HEK293 (cell line): ENCODE measurements around the gene TLE2.

Source experiments
- KLF1 ChIP-seq: fragments of 450-650 bp; formaldehyde crosslinking; IDR thresholded peaks from 2 replicates; pipeline ENCODE4 v1.5.1; 2016; ENCODE audit warnings: missing biosample characterization, missing genetic modification characterization
- KLF16 ChIP-seq: fragments of 450-650 bp; formaldehyde crosslinking; IDR thresholded peaks from 2 replicates; pipeline ENCODE4 v1.5.1; 2017; ENCODE audit warnings: missing biosample characterization, missing genetic modification characterization
- KLF7 ChIP-seq: fragments of 450-650 bp; formaldehyde crosslinking; IDR thresholded peaks from 2 replicates; pipeline ENCODE4 v1.5.1; 2016; ENCODE audit warnings: missing biosample characterization, missing genetic modification characterization, borderline replicate concordance
- PRDM2 ChIP-seq: fragments of 450-650 bp; formaldehyde crosslinking; IDR thresholded peaks from 2 replicates; pipeline ENCODE4 v1.5.1; 2016; ENCODE audit warnings: missing biosample characterization, missing genetic modification characterization, borderline replicate concordance
- PRDM6 ChIP-seq: fragments of 450-650 bp; formaldehyde crosslinking; IDR thresholded peaks from 2 replicates; pipeline ENCODE4 v1.5.1; 2017; ENCODE audit warnings: missing biosample characterization, missing genetic modification characterization
- REPIN1 ChIP-seq: fragments of 450-650 bp; formaldehyde crosslinking; IDR thresholded peaks from 2 replicates; pipeline ENCODE4 v1.5.1; 2017; ENCODE audit warnings: missing biosample characterization, missing genetic modification characterization, low read depth
- SCRT1 ChIP-seq: fragments of 450-650 bp; formaldehyde crosslinking; IDR thresholded peaks from 2 replicates; pipeline ENCODE4 v1.5.1; 2016; ENCODE audit warnings: missing biosample characterization, missing genetic modification characterization, borderline replicate concordance
- SP2 ChIP-seq: fragments of 450-650 bp; formaldehyde crosslinking; IDR thresholded peaks from 2 replicates; pipeline ENCODE4 v1.5.1; 2016; ENCODE audit warnings: missing biosample characterization, missing genetic modification characterization
- SP7 ChIP-seq: fragments of 450-650 bp; formaldehyde crosslinking; IDR thresholded peaks from 2 replicates; pipeline ENCODE4 v1.5.1; 2016; ENCODE audit warnings: missing biosample characterization, missing genetic modification characterization
- WT1 ChIP-seq: fragments of 450-650 bp; formaldehyde crosslinking; IDR thresholded peaks from 2 replicates; pipeline ENCODE4 v1.5.1; 2016; ENCODE audit warnings: missing biosample characterization, missing genetic modification characterization
- ZBTB17 ChIP-seq: fragments of 450-650 bp; formaldehyde crosslinking; IDR thresholded peaks from 2 replicates; pipeline ENCODE4 v1.5.1; 2016; ENCODE audit warnings: missing biosample characterization, missing genetic modification characterization
- ZBTB48 ChIP-seq: fragments of 450-650 bp; formaldehyde crosslinking; IDR thresholded peaks from 2 replicates; pipeline ENCODE4 v1.5.1; 2016; ENCODE audit warnings: missing biosample characterization, missing genetic modification characterization
- ZFP41 ChIP-seq: fragments of 450-650 bp; formaldehyde crosslinking; IDR thresholded peaks from 2 replicates; pipeline ENCODE4 v1.5.1; 2016; ENCODE audit warnings: missing biosample characterization, missing genetic modification characterization, borderline replicate concordance
- ZNF138 ChIP-seq: fragments of 450-650 bp; formaldehyde crosslinking; IDR thresholded peaks from 2 replicates; pipeline ENCODE4 v1.5.1; 2016; ENCODE audit warnings: missing biosample characterization, missing genetic modification characterization, borderline replicate concordance
- ZNF157 ChIP-seq: fragments of 450-650 bp; formaldehyde crosslinking; IDR thresholded peaks from 2 replicates; pipeline ENCODE4 v1.5.1; 2016; ENCODE audit warnings: missing biosample characterization, missing genetic modification characterization
- ZNF16 ChIP-seq: fragments of 450-650 bp; formaldehyde crosslinking; IDR thresholded peaks from 2 replicates; pipeline ENCODE4 v1.5.1; 2016; ENCODE audit warnings: low read depth, missing biosample characterization, missing genetic modification characterization
- ZNF211 ChIP-seq: fragments of 450-650 bp; formaldehyde crosslinking; IDR thresholded peaks from 2 replicates; pipeline ENCODE4 v1.5.1; 2016; ENCODE audit warnings: low read depth, missing biosample characterization, missing genetic modification characterization
- ZNF214 ChIP-seq: fragments of 450-650 bp; formaldehyde crosslinking; IDR thresholded peaks from 2 replicates; pipeline ENCODE4 v1.5.1; 2017; ENCODE audit warnings: missing biosample characterization, mild to moderate bottlenecking, missing genetic modification characterization, borderline replicate concordance
- ZNF239 ChIP-seq: fragments of 450-650 bp; formaldehyde crosslinking; IDR thresholded peaks from 2 replicates; pipeline ENCODE4 v1.5.1; 2016; ENCODE audit warnings: missing biosample characterization, missing genetic modification characterization
- ZNF280C ChIP-seq: fragments of 450-650 bp; formaldehyde crosslinking; IDR thresholded peaks from 2 replicates; pipeline ENCODE4 v1.5.1; 2016; ENCODE audit warnings: missing biosample characterization, missing genetic modification characterization
- ZNF37A ChIP-seq: fragments of 450-650 bp; IDR thresholded peaks from 2 replicates; pipeline ENCODE4 v1.5.1; 2018; ENCODE audit warnings: missing biosample characterization, missing genetic modification characterization
- ZNF76 ChIP-seq: fragments of 450-650 bp; formaldehyde crosslinking; IDR thresholded peaks from 2 replicates; pipeline ENCODE4; 2016; ENCODE audit warnings: low read depth, missing biosample characterization, missing genetic modification characterization, borderline replicate concordance
- ZNF791 ChIP-seq: fragments of 450-650 bp; formaldehyde crosslinking; IDR thresholded peaks from 2 replicates; pipeline ENCODE4 v1.5.1; 2016; ENCODE audit warnings: missing biosample characterization, missing genetic modification characterization
- TF ChIP-seq, protein P1 (sequence below): fragments of 450-650 bp; formaldehyde crosslinking; IDR thresholded peaks from 2 replicates; pipeline ENCODE4 v1.5.1; 2017; ENCODE audit warnings: missing biosample characterization, missing genetic modification characterization
- TF ChIP-seq, protein P2 (sequence below): fragments of 450-650 bp; formaldehyde crosslinking; IDR thresholded peaks from 2 replicates; pipeline ENCODE4 v1.5.1; 2016; ENCODE audit warnings: missing biosample characterization, missing genetic modification characterization

TLE2 gene

GRCh38 chr19:2962018-2962670, 66.9 kb downstream of the TLE2 start (continued):
- TF ChIP-seq PRDM2 (tag by site-specific recombination) = no peak
- TF ChIP-seq ZNF239 (tag by site-specific recombination) = no peak
- TF ChIP-seq SCRT1 = no peak
- TF ChIP-seq ZNF791 (tag by site-specific recombination) = no peak
- TF ChIP-seq ZNF76 (tag by site-specific recombination) = peak; percentile 59; the same call in 1 of the 2 replicates
- TF ChIP-seq ZNF138 (tag by site-specific recombination) = no peak
- peak; percentile 91 for TF ChIP-seq SP7 (tag by site-specific recombination)
- TF ChIP-seq PRDM6 (tag by site-specific recombination) = peak; percentile 54; the same call in 1 of the 2 replicates
- TF ChIP-seq, protein P1, sequence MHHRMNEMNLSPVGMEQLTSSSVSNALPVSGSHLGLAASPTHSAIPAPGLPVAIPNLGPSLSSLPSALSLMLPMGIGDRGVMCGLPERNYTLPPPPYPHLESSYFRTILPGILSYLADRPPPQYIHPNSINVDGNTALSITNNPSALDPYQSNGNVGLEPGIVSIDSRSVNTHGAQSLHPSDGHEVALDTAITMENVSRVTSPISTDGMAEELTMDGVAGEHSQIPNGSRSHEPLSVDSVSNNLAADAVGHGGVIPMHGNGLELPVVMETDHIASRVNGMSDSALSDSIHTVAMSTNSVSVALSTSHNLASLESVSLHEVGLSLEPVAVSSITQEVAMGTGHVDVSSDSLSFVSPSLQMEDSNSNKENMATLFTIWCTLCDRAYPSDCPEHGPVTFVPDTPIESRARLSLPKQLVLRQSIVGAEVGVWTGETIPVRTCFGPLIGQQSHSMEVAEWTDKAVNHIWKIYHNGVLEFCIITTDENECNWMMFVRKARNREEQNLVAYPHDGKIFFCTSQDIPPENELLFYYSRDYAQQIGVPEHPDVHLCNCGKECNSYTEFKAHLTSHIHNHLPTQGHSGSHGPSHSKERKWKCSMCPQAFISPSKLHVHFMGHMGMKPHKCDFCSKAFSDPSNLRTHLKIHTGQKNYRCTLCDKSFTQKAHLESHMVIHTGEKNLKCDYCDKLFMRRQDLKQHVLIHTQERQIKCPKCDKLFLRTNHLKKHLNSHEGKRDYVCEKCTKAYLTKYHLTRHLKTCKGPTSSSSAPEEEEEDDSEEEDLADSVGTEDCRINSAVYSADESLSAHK (tag by site-specific recombination) = peak; percentile 32; the same call in 1 of the 2 replicates
- no peak for TF ChIP-seq REPIN1 (tag by site-specific recombination)
- no peak for TF ChIP-seq ZNF280C (tag by site-specific recombination)
- TF ChIP-seq ZFP41 = no peak
- TF ChIP-seq ZNF157 (tag by site-specific recombination) = no peak
- no peak for TF ChIP-seq ZNF37A (tag by site-specific recombination)
- TF ChIP-seq KLF1 = 0 out of 2 replicates have a peak, but pooled peaks have one; percentile 46
- TF ChIP-seq ZNF214 (tag by site-specific recombination) = no peak
- TF ChIP-seq KLF16 (tag by site-specific recombination) = peak; percentile 75
- TF ChIP-seq ZBTB17 = 0 out of 2 replicates have a peak, but pooled peaks have one; percentile 40
- TF ChIP-seq ZNF16 (tag by site-specific recombination) = no peak
- no peak; the same call in 1 of the 2 replicates for TF ChIP-seq SP2 (tag by site-specific recombination)
- TF ChIP-seq WT1 (tag by site-specific recombination) = peak; percentile 31; the same call in 1 of the 2 replicates
- no peak for TF ChIP-seq ZBTB48 (tag by site-specific recombination)
- no peak for TF ChIP-seq ZNF211 (tag by site-specific recombination)
- TF ChIP-seq KLF7 (tag by site-specific recombination) = no peak
- TF ChIP-seq, protein P2, sequence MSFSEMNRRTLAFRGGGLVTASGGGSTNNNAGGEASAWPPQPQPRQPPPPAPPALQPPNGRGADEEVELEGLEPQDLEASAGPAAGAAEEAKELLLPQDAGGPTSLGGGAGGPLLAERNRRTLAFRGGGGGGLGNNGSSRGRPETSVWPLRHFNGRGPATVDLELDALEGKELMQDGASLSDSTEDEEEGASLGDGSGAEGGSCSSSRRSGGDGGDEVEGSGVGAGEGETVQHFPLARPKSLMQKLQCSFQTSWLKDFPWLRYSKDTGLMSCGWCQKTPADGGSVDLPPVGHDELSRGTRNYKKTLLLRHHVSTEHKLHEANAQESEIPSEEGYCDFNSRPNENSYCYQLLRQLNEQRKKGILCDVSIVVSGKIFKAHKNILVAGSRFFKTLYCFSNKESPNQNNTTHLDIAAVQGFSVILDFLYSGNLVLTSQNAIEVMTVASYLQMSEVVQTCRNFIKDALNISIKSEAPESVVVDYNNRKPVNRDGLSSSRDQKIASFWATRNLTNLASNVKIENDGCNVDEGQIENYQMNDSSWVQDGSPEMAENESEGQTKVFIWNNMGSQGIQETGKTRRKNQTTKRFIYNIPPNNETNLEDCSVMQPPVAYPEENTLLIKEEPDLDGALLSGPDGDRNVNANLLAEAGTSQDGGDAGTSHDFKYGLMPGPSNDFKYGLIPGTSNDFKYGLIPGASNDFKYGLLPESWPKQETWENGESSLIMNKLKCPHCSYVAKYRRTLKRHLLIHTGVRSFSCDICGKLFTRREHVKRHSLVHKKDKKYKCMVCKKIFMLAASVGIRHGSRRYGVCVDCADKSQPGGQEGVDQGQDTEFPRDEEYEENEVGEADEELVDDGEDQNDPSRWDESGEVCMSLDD (tag by site-specific recombination) = no peak
